HG03571 (cell line): ENCODE data around the gene UXS1.

ENCODE experiments used
- ATAC-seq: cut with Tn5 transposase; IDR thresholded peaks from one replicate; pipeline ENCODE4 v1.9.1; 2021; ENCODE audit not compliant: unreplicated experiment

The UXS1 gene

GRCh38 chr2:106090916-106091618 is 103.0 kb downstream of the UXS1 start:
- no peak for ATAC-seq

DNA sequence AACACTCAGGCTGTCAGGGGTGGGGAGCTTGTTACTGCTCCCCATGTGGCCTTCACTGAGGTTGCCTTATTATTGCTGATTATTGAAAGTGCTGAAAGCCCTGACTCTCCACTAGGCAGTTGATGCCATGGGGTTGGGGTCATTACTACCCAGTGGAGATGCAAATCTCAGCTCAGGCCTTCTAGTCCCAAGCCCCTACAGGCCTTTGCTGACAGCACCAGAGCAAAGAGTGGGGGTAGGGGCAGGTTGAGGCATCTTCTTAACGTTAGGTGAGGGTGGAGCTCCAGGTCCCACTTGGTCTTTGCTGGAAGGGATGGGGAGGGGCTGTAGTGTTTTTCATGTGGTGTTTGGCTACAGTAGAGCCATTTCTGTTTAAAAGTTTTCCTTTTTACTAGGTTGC is 104.5 kb downstream of the UXS1 start:
- ATAC-seq = no peak

DNA sequence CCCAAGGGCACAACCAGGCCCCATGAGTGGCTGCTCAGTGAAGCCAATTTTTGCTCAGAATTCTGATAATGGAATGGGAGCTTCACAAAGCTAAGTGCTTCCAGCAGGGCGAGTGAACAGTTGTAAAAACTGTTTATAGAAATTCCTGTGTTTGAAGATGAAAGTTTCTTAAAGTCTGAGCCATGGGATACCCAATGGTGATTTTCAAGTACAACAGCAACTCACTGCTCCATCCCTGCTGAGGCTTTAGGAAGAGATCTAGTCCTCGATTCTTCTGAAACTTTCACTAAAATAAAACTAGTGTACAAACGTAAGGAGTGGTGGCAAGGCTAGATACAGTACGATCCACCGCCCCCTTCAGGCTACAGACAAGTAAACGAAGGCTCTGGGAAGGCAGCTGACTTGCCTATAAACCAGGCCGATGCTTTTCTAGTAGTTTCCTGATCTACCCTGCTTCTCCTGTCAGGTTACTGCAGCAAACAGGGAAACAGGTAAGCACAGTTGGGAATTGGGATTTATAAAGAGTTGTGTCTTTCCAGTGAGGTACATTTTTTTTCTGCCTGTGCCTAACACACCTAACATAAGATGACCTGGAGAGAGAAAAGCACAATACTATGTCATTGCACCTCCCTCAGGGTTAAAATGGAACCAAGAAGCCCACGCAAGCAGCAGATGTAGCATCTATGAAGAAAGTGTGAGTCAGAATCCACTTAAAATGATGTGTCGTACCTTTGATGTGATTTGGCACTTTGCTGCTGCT is 108.7 kb downstream of the UXS1 start:
- ATAC-seq = no peak

DNA sequence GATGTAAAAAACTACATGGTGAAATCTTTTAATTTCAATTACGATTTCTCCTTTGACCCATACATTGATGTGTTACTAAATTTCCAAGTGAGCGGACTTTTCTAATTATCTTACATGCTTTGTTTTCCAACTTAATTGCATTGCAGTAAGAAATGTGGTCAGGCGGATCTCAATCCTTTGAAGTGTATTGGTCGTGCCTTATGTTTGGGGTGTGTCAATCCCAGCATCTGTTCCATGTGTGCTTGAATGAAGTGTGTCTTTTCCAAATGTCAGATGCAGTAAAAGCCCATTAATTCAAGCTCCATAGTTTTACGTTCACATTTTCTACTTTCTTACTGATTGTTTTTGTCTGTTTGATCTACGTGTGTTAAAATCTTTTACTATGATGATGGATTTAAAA is 113.1 kb downstream of the UXS1 start:
- ATAC-seq = no peak

GRCh38 chr2:106078096-106078495 is 116.0 kb downstream of the UXS1 start:
- ATAC-seq = no peak

GRCh38 chr2:106076941-106077340 is 117.2 kb downstream of the UXS1 start:
- ATAC-seq = no peak

GRCh38 chr2:106075048-106075447 is 119.1 kb downstream of the UXS1 start:
- ATAC-seq = no peak

GRCh38 chr2:106073678-106074406 is 120.3 kb downstream of the UXS1 start:
- no peak for ATAC-seq

DNA sequence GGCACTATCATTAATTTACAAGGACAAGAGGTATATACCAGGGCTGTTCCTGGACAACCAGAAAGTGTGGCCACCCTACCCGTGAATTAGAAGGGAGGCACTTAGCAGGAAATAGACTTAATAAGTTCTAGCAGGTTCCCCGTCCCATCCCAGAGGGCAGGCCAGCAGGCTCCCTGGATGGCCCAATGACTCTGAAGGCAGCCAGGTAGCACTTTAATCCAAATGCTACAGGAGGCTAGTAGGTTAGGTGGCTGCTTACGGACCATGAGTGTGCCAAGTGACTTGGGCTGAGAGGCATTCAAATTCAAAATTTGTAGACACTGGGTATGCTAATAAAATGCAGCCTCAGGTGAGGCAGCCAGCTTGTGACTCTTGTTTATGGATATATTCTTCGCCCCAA is 123.9 kb downstream of the UXS1 start:
- ATAC-seq = no peak

GRCh38 chr2:106068451-106068850 is 125.7 kb downstream of the UXS1 start:
- no peak for ATAC-seq

- ATAC-seq = no peak
Observed at GRCh38 chr2:106065983-106066820, 127.9 kb downstream of the UXS1 start.

- ATAC-seq = no peak
Observed at GRCh38 chr2:106065268-106065982, 128.7 kb downstream of the UXS1 start.

- no peak for ATAC-seq
Observed at GRCh38 chr2:106063181-106063580, 130.9 kb downstream of the UXS1 start.

DNA sequence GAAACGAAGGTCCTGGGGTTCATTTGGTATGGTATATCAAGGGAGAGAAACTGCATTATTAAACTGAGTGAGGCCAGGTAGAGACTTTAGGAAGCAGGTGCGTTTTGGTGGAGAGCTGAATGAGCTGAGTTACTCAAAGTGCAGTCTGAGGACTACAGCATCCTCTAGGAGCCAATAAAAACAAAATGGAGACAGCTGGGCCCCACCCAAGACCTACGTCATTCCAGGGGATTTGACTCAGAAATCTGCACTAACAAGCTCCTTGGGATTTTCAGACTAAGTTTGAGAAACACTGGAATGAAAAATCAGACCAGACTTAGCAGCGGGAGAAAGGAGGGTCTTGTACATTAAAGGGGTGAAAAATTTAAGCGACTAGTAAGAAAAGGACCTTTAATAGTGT is 131.5 kb downstream of the UXS1 start:
- no peak for ATAC-seq

DNA sequence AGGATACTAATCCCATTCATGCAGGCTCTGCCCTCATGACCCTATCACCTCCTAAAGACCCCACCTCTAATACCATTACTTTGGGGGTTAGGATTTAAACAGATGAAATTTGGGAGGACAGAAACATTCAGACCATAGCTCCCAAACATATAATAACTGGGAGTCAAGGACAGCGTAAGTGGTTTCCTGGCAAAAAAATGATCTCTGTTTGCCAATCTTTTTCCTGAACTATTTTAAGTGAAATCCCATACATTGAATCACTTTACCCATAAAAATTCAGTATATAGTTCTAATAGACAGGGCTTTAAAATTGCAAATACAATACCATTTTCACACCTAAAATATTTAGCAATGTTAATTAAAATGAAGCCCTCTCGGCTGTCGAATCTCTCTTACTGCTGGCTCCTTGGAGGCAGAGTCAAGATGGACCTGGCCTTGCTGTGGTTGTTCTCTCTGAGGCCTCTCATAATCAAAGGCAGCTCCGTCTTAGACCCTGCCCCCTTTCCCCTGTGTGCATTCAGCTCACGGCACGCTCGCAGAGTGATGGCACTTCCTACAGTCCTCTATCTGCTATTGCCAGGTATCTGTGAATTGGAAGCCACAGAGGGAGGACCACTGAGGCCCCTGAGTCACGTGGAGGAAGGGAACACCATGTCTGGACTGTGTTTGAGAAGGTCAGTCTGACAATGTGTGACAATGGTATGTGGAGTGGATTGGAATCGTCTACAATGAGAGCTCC is 132.3 kb downstream of the UXS1 start:
- ATAC-seq = no peak

GRCh38 chr2:106059416-106060065 is 134.6 kb downstream of the UXS1 start:
- ATAC-seq = no peak

DNA sequence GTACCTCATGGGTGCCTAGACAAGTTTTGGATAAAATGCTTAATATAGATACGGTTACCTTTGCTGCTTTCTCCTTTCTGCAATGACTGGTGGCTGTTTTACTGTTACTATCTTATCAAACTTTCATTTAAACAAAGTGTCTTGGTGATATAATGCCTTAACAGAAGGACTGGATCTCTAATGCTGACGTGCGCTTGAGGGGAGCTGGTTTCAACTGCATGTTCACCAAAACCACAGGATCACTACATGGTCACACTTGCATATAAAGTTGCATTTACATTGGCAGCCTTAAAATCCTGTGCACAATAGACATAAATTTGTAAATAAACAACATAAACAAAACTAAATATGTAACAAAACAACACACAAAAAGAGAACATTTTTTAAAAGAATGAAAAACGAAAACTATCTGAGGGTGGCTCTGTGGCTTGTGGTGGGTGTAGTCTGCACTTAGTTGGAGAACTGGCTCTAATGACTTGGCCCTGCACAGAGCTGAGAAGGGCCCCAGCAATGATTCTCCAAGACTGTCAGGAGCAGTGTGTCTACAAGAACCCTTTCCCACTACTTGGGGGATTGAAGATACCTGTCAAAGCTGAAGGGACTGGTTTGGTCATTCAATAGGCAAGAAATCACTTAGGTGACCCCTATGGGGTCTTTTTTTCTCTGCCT is 135.5 kb downstream of the UXS1 start:
- ATAC-seq = no peak

DNA sequence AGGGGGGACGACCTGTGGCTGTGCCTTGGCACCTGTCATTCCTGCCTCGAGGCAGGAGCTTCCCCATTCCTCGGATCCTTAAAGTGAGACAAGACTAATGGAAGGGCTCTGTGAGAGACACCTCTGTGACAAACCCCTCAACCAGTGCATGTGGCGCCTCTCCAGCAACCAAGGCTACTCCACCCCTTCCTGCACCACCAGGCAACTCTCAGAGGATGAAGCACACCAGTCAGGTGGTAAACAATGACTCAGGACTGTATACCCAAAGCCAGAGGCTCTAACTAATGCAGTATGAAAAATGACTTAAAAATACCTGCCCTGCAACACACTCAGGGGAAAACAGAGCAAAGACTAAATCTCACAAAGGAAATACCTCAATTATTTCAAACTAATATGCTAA is 136.9 kb downstream of the UXS1 start:
- ATAC-seq = no peak
